K562 (cell line): ENCODE results near the gene NANS. TPM values are rescaled to one million over a fixed set of nuclear protein-coding genes. Genes with fewer than 3 reads are reported as not detected.
"Not testable (repeated sequence)": the region's sequence is repeated elsewhere in the genome, so short reads cannot be mapped to it uniquely, and the experiment has no call there.

Experiments used
- ATAC-seq: fragments of 200-7000 bp; cut with Tn5 transposase; 3 replicates; pipeline ENCODE4 v1.9.1; 2020; ENCODE audit warnings: moderate library complexity
- BruUV-seq: library from RNA; stranded (reverse); fragments of 400-500 nt; replicated peaks from 2 replicates; lab custom pipeline; 2021; lab: Mats Ljungman, UMichigan
- CTCF ChIA-PET: fragments of 300-600 bp; formaldehyde crosslinking; extraction: SDS; loops from one replicate; lab custom pipeline; 2021; ENCODE audit warnings: low intra/inter-chr PET ratio; lab: Yijun Ruan, JAX
- POLR2A ChIA-PET: fragments of 300-600, 350-650 bp; sonication (Branson Sonifier 250); formaldehyde crosslinking; extraction: SDS; loops from one replicate; lab custom pipeline; 2021; ENCODE audit warnings: antibody characterized with exemption, inconsistent platforms; lab: Yijun Ruan, JAX
- DNase-seq, 4 experiments: peaks; one replicate each; pipeline versions ENCODE4 v3.0.0 to v3.0.0-alpha.2; 2011 to 2018; ENCODE audit warnings: low spot score in 3 of 4, mixed read lengths in 3 of 4; ENCODE audit errors: extremely low read depth in 1 of 4
- FAIRE-seq: peaks from 2 replicates; lab custom pipeline; 2011; peaks lifted over from hg19 to GRCh38; lab: Jason Lieb, UNC
- H2AFZ ChIP-seq: 2 replicates; pipeline ENCODE4 v1.6.0; 2011; ENCODE audit warnings: low read depth, low read length, control low read depth, inconsistent platforms
- H3K27ac ChIP-seq: fragments of 200-600 bp; 3 replicates; pipeline ENCODE4 v1.8.0; 2011; ENCODE audit warnings: low read depth, mild to moderate bottlenecking, control low read depth, inconsistent platforms, low read length, moderate library complexity, mixed read lengths; ENCODE audit errors: extremely low read depth
- H3K27me3 ChIP-seq, 2 experiments: fragments of 300-600 bp in 1 of 2; 2 replicates in 1 of 2; 3 replicates in 1 of 2; pipeline versions ENCODE4 v1.6.0 to v1.8.0; 2011; ENCODE audit warnings: inconsistent platforms in 2 of 2, low read length in 2 of 2, mild to moderate bottlenecking in 1 of 2, mixed read lengths in 1 of 2, moderate library complexity in 1 of 2; ENCODE audit not compliant: control insufficient read depth in 2 of 2, insufficient read depth in 2 of 2
- H3K36me3 ChIP-seq: fragments of 300-600 bp; 3 replicates; pipeline ENCODE4 v1.8.0; 2011; ENCODE audit warnings: mild to moderate bottlenecking, low read length, inconsistent platforms; ENCODE audit not compliant: control insufficient read depth, insufficient read depth
- H3K4me1 ChIP-seq, 2 experiments: fragments of 200-600 bp in 1 of 2; replicated peaks in 1 of 2; 2 replicates in 1 of 2; 3 replicates in 1 of 2; pipeline versions ENCODE4 v1.5.1 to v1.8.0; 2011; ENCODE audit warnings: inconsistent platforms in 2 of 2, low read length in 2 of 2, mild to moderate bottlenecking in 1 of 2, mixed read lengths in 1 of 2, moderate library complexity in 1 of 2; ENCODE audit not compliant: control insufficient read depth in 2 of 2, insufficient read depth in 2 of 2
- H3K4me2 ChIP-seq: 2 replicates; pipeline ENCODE4 v1.6.1; 2011; ENCODE audit warnings: low read length, control low read depth, inconsistent platforms, mixed read lengths; ENCODE audit not compliant: insufficient read depth
- H3K4me3 ChIP-seq: fragments of 200-600 bp; sonication (generic), shearing (Covaris generic); 2 replicates; pipeline ENCODE4 v1.5.1; 2016; ENCODE audit warnings: control low read depth, inconsistent platforms
- H3K79me2 ChIP-seq: fragments of 200-600 bp; 3 replicates; pipeline ENCODE4 v1.8.0; 2011; ENCODE audit warnings: low read length, inconsistent platforms; ENCODE audit not compliant: control insufficient read depth, insufficient read depth
- H3K9ac ChIP-seq, 2 experiments: 2 replicates each; pipeline versions ENCODE4 v1.6.0 to v1.6.1; 2011; ENCODE audit warnings: low read depth in 2 of 2, low read length in 2 of 2, control low read depth in 1 of 2, inconsistent platforms in 1 of 2, mild to moderate bottlenecking in 1 of 2, mixed read lengths in 1 of 2; ENCODE audit not compliant: insufficient read depth in 1 of 2
- H3K9me1 ChIP-seq: one replicate; pipeline ENCODE4 v1.6.0; 2011; ENCODE audit warnings: inconsistent platforms, mild to moderate bottlenecking, low read length, moderate library complexity; ENCODE audit not compliant: control insufficient read depth, insufficient read depth
- H3K9me3 ChIP-seq: replicated peaks from 2 replicates; pipeline ENCODE4 v1.5.1; 2011; ENCODE audit warnings: low read depth, low read length, inconsistent platforms; ENCODE audit not compliant: control insufficient read depth, insufficient read depth
- H4K20me1 ChIP-seq: replicated peaks from 2 replicates; pipeline ENCODE4 v1.6.1; 2011; ENCODE audit warnings: low read length, inconsistent platforms, mixed read lengths; ENCODE audit not compliant: control insufficient read depth, insufficient read depth
- MYC ChIP-seq, 2 experiments: fragments of 250-450 bp in 1 of 2; sonication (Bioruptor Pico) in 1 of 2; IDR thresholded peaks; 2 replicates each; pipeline versions ENCODE4 v1.5.1 to v1.6.1; 2012 to 2021; ENCODE audit warnings: low read depth in 2 of 2, borderline replicate concordance in 1 of 2, improper control_type of control experiment in 1 of 2, low read length in 1 of 2, mild to moderate bottlenecking in 1 of 2, moderate library complexity in 1 of 2
- SMAD3 ChIP-seq: fragments of 450-650 bp; formaldehyde crosslinking; conservative IDR thresholded peaks from 2 replicates; pipeline ENCODE4 v1.4.0; 2020; ENCODE audit warnings: mild to moderate bottlenecking
- SOX6 ChIP-seq: fragments of 450-650 bp; IDR thresholded peaks from 2 replicates; pipeline ENCODE4 v1.6.1; 2014; ENCODE audit warnings: mild to moderate bottlenecking
- SRSF1 ChIP-seq: fragments of 200-400 bp; formaldehyde crosslinking; IDR thresholded peaks from 2 replicates; pipeline ENCODE4 v1.6.1; 2017; ENCODE audit warnings: mild to moderate bottlenecking, low read depth, low read length, moderate library complexity
- WGBS: fragments of 100-300 bp; shearing (Covaris generic); methylation state at CpG from one replicate; pipeline ENCODE4 v1.1.6; 2016; ENCODE audit warnings: low coverage, mixed read lengths; ENCODE audit not compliant: insufficient coverage; ENCODE audit errors: missing lambda C conversion rate; 5-methylcytosine and 5-hydroxymethylcytosine counted together
- in situ Hi-C: fragments of 300-500 bp; cut with MboI; formaldehyde crosslinking; loops from 4 replicates; pipeline ENCODE4 v1.15.0; 2018; ENCODE audit warnings: inconsistent platforms, mixed read lengths
- intact Hi-C: fragments of 100-400 bp; cut with micrococcal nuclease; formaldehyde crosslinking; loops from 2 replicates; pipeline ENCODE4 v1.14.2; 2022
- polyA plus RNA-seq, 8 experiments: library from polyadenylated mRNA; depleted of rRNA in 4 of 8; stranded (reverse) in 5 of 8; unstranded in 3 of 8; fragments of >200 nt; fragmentation: Nextera tagmentation in 2 of 8; fragmentation: Illumina TruSeq in 1 of 8; extraction: Ambion mirVana in 2 of 8; extraction: Trizol in 1 of 8; gene quantifications; 2 replicates each; pipeline versions ENCODE4 v1.2.1 to v1.2.3, GENCODE V29; 2011 to 2014; ENCODE audit warnings: inconsistent platforms in 1 of 8, missing spikeins in 1 of 8
- total RNA-seq, 7 experiments: library from RNA; depleted of rRNA in 6 of 7; stranded (reverse); fragments of >200 nt in 6 of 7; fragmentation: Illumina TruSeq in 2 of 7; extraction: Trizol in 2 of 7; gene quantifications; 2 replicates each; pipeline versions ENCODE4 v1.2.1 to v1.2.3, GENCODE V29; 2011 to 2021; ENCODE audit warnings: low replicate concordance in 1 of 7

The NANS gene
- total and polyA plus RNA-seq, 9 of the 15 experiments (the other 6 are each of a cell fraction or from before 2014, with no cell fraction given): 37.1 to 181 (median 137) TPM

GRCh38 chr9:98121058-98121457, 64.5 kb downstream of the NANS start (continued):
- TF ChIP-seq MYC (IDR thresholded peaks at IDR 0.05; ENCODE audit: low read depth, low read length) (peak; percentile 24; the same call in 1 of the 2 replicates), MYC (CRISPR knock-in tag; IDR thresholded peaks at IDR 0.05; ENCODE audit: borderline replicate concordance, low read depth) (no peak), SOX6 (peak; percentile 63; the same call in 1 of the 2 replicates), SRSF1 (no peak), SMAD3 (no peak)

DNA sequence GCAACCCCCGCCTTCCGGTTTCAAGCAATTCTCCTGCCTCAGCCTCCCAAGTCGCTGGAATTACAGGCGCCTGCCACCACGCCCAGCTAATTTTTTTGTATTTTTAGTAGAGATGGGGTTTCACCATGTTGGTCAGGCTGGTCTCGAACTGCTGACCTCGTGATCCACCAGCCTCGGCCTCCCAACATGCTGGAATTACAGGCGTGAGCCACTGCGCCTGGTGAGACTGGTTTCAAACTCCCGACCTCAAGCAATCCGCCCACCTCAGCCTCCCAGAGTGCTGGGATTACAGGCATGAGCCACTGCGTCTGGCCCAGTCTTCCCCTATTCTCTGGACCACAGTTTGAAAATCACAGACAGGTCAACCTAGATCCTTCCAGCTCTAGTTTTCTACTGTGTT, 67.6 kb downstream of the NANS start:
- FAIRE-seq, H3K27me3 ChIP-seq, in situ Hi-C loops, H3K4me3 ChIP-seq, H3K9me1 ChIP-seq, H3K27ac ChIP-seq, H3K79me2 ChIP-seq, H3K9me3 ChIP-seq, H3K9ac ChIP-seq, DNase-seq, H4K20me1 ChIP-seq, ATAC-seq, CTCF ChIA-PET, H2AFZ ChIP-seq, H3K4me2 ChIP-seq, intact Hi-C loops, BruUV-seq: not testable (repeated sequence)
- Histone ChIP-seq H3K36me3 (peaks cover 41% of the 10 kb centered on the region; the same call in 2 of the 3 replicates), H3K4me1 (peaks cover 5 to 16% of the 10 kb centered on the region in 2 experiments; a peak in 4 of 5 replicates)
- WGBS: 93% methylated on average over 12 of the region's 13 CpGs
- POLR2A ChIA-PET: interaction anchor here (0.6 kb wide), 1 partner anchor 58 kb away, joined by 3 read pairs; no protein-coding TSS in a partner anchor
